PC-3 (cell line): ENCODE results near the gene RABGEF1. TPM values are rescaled to one million over a fixed set of nuclear protein-coding genes. Genes with fewer than 3 reads are reported as not detected.
"Not testable (repeated sequence)": the region's sequence is repeated elsewhere in the genome, so short reads cannot be mapped to it uniquely, and the experiment has no call there.

Source experiments
- ATAC-seq: fragments of 200-7000 bp; cut with Tn5 transposase; 2 replicates; pipeline ENCODE4 v1.9.1; 2020; ENCODE audit warnings: mild to moderate bottlenecking, moderate library complexity
- BruUV-seq: library from RNA; stranded (reverse); fragments of 400-500 nt; replicated peaks from 2 replicates; lab custom pipeline; 2021; lab: Mats Ljungman, UMichigan
- CTCF ChIA-PET: fragments of 300-600 bp; sonication (Branson Sonifier 250); formaldehyde crosslinking; loops from one replicate; lab custom pipeline; 2022; ENCODE audit warnings: antibody characterized with exemption; lab: Charles Lee
- POLR2A ChIA-PET: fragments of 300-600 bp; sonication (Branson Sonifier 250); formaldehyde crosslinking; loops from one replicate; lab custom pipeline; 2022; ENCODE audit warnings: antibody characterized with exemption; ENCODE audit not compliant: unreplicated experiment; lab: Charles Lee
- DNase-seq: peaks from one replicate; pipeline ENCODE4 v3.0.0-alpha.2; 2015
- H2AFZ ChIP-seq: fragments of 300-600 bp; sonication (generic); 2 replicates; pipeline ENCODE4 v1.6.0; 2016; ENCODE audit warnings: antibody characterized with exemption, low read length
- H3F3A ChIP-seq: fragments of 300-600 bp; sonication (generic); one replicate; pipeline ENCODE4 v1.6.0; 2017; ENCODE audit warnings: antibody characterized with exemption, low read length, control low read depth, mild to moderate bottlenecking; ENCODE audit not compliant: unreplicated experiment
- H3K27ac ChIP-seq: fragments of 300-600 bp; sonication (generic); 2 replicates; pipeline ENCODE4 v1.5.1; 2016; ENCODE audit warnings: mild to moderate bottlenecking, low read length
- H3K27me3 ChIP-seq: fragments of 300-600 bp; sonication (generic); 2 replicates; pipeline ENCODE4 v1.6.1; 2016; ENCODE audit warnings: low read length, mixed read lengths
- H3K36me3 ChIP-seq: fragments of 300-600 bp; sonication (generic); 2 replicates; pipeline ENCODE4 v1.6.1; 2016; ENCODE audit warnings: low read depth, mixed run types, low read length, mixed read lengths
- H3K4me1 ChIP-seq: fragments of 300-600 bp; sonication (generic); 2 replicates; pipeline ENCODE4 v1.5.1; 2016; ENCODE audit warnings: low read length; ENCODE audit not compliant: insufficient read depth
- H3K4me2 ChIP-seq: fragments of 300-600 bp; sonication (generic); 2 replicates; pipeline ENCODE4 v1.6.0; 2016; ENCODE audit warnings: low read length
- H3K4me3 ChIP-seq: fragments of 300-600 bp; sonication (generic); 2 replicates; pipeline ENCODE4 v1.5.1; 2016; ENCODE audit warnings: mild to moderate bottlenecking, low read length, mixed read lengths
- H3K79me2 ChIP-seq: fragments of 300-600 bp; sonication (generic); 2 replicates; pipeline ENCODE4 v1.6.1; 2017; ENCODE audit warnings: low read length, mixed read lengths
- H3K9ac ChIP-seq: fragments of 300-600 bp; sonication (generic); 2 replicates; pipeline ENCODE4 v1.6.0; 2016; ENCODE audit warnings: mild to moderate bottlenecking, low read length
- H3K9me2 ChIP-seq: fragments of 300-600 bp; sonication (generic); replicated peaks from 2 replicates; pipeline ENCODE4 v1.6.1; 2016; ENCODE audit warnings: mixed run types, low read length, mixed read lengths
- H3K9me3 ChIP-seq: fragments of 300-600 bp; sonication (generic); 2 replicates; pipeline ENCODE4 v1.6.1; 2016; ENCODE audit warnings: low read length, mixed read lengths
- H4K20me1 ChIP-seq: fragments of 300-600 bp; sonication (generic); 2 replicates; pipeline ENCODE4 v1.6.1; 2016; ENCODE audit warnings: low read length, mixed read lengths
- EZH2 ChIP-seq: fragments of 300-600 bp; sonication (generic); IDR thresholded peaks from one replicate; pipeline ENCODE4 v1.6.1; 2017; ENCODE audit warnings: antibody characterized with exemption, mild to moderate bottlenecking, low read length; ENCODE audit not compliant: unreplicated experiment
- EZH2phosphoT487 ChIP-seq: fragments of 300-600 bp; sonication (generic); IDR thresholded peaks from 2 replicates; pipeline ENCODE4 v1.6.1; 2018; ENCODE audit warnings: mild to moderate bottlenecking, antibody characterized with exemption, low read length, borderline replicate concordance
- intact Hi-C: fragments of 100-400 bp; cut with micrococcal nuclease; formaldehyde crosslinking; loops from 2 replicates; pipeline ENCODE4 v1.9.0; 2023
- total RNA-seq: library from RNA; depleted of rRNA; stranded (reverse); fragments of >200 nt; gene quantifications from 2 replicates; pipeline ENCODE4 v1.2.3, GENCODE V29; 2014
- TF ChIP-seq, protein P1 (sequence below): fragments of 300-600 bp; sonication (generic); conservative IDR thresholded peaks from 2 replicates; pipeline ENCODE4 v1.5.1; 2017; ENCODE audit warnings: antibody characterized with exemption, low read depth, mild to moderate bottlenecking, low read length

RABGEF1 gene
- total RNA-seq, 1 experiment from 2014 or later, result 19.8 TPM

DNA sequence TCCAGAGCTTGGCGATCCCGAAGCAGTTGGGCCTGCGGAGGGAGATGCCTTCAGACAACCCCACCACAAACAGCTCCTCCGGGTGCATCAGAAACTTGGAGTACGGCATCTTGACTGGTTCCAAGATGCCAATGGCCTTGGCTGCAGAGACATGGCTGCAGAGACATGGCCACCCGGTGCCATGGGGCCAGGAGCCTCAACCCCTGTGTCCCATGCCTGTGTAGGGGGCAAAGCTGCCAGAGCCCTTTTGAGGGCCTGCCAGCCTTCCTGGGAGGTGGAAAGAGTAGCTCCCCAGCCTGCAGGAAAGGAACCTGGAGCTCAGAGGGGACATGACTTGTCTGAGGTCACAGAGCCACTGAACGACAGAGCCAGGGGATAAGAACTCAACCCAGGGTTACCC, 83.5 kb downstream of the RABGEF1 start:
- no peaks in the 10 kb centered on the region for H3K4me1 ChIP-seq
- H3K27me3 ChIP-seq, result no peaks in the 10 kb centered on the region
- no TSS peak for BruUV-seq
- no peaks in the 10 kb centered on the region for H3K36me3 ChIP-seq
- ChIA-PET CTCF (no interaction called here), POLR2A (no interaction called here)
- no peak overlapping the region for H3K27ac ChIP-seq
- no peaks in the 10 kb centered on the region for H3K79me2 ChIP-seq
- no peaks in the 10 kb centered on the region for H3K9me3 ChIP-seq
- DNase-seq (no peak), ATAC-seq (no peak)
- H3F3A ChIP-seq, result no peaks in the 10 kb centered on the region
- intact Hi-C loops, result no loop called here
- no peak overlapping the region for H3K4me2 ChIP-seq
- TF ChIP-seq, protein P1, sequence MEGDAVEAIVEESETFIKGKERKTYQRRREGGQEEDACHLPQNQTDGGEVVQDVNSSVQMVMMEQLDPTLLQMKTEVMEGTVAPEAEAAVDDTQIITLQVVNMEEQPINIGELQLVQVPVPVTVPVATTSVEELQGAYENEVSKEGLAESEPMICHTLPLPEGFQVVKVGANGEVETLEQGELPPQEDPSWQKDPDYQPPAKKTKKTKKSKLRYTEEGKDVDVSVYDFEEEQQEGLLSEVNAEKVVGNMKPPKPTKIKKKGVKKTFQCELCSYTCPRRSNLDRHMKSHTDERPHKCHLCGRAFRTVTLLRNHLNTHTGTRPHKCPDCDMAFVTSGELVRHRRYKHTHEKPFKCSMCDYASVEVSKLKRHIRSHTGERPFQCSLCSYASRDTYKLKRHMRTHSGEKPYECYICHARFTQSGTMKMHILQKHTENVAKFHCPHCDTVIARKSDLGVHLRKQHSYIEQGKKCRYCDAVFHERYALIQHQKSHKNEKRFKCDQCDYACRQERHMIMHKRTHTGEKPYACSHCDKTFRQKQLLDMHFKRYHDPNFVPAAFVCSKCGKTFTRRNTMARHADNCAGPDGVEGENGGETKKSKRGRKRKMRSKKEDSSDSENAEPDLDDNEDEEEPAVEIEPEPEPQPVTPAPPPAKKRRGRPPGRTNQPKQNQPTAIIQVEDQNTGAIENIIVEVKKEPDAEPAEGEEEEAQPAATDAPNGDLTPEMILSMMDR, result no peak
- no peaks in the 10 kb centered on the region for H3K9me2 ChIP-seq
- H3K4me3 ChIP-seq, result no peak overlapping the region
- H4K20me1 ChIP-seq, result no peaks in the 10 kb centered on the region
- no peak overlapping the region for H2AFZ ChIP-seq
- H3K9ac ChIP-seq, result no peak overlapping the region

DNA sequence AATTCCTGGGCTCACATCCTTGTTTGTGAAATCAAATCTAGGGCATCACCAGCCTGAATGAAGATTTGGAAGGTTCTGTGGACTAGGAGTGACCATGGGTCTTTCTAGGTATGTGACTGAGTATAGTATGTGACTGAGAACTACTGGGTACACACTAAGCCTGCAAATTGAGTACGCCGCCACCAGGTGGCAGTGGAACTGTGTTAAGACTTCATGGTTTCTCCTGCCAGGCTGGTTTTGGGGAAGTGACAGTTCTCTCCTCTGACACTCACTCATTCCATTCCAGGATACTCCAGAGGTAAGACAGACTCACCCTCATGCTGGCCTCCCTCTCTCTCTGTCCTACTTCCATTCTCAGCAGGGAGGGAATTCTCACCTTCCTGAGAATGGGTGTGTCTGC, 85.0 kb downstream of the RABGEF1 start:
- not testable (repeated sequence) for BruUV-seq

DNA sequence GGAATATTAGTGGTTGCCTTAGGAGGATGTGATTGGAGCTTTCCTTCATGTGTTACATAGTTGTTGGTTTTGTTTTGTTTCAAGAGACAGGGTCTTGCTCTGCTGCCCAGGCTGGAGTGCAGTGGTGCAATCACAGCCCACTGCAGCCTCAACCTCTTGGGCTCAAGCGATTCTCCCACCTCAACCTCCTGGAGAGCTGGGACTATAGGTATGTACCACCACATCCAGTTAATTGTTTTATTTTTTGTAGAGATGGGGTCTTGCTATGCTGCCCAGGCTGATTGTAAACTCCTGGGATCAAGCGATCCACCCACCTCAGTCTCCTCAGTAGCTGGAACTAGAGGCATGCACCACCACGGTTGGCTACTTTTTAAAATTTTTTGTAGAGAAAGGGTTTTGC, 86.1 kb downstream of the RABGEF1 start:
- no peaks in the 10 kb centered on the region for H3K4me1 ChIP-seq
- H3K4me2 ChIP-seq, result no peak overlapping the region
- no peak overlapping the region for H3K4me3 ChIP-seq
- H3K79me2 ChIP-seq, result no peaks in the 10 kb centered on the region
- no TSS peak for BruUV-seq
- no peaks in the 10 kb centered on the region for H3F3A ChIP-seq
- H3K27ac ChIP-seq, result no peak overlapping the region
- ATAC-seq, result no peak
- DNase-seq, result no peak
- ChIA-PET POLR2A (interaction anchor here (0.7 kb wide), 1 partner anchor 18 kb away, joined by 3 read pairs; no protein-coding TSS in a partner anchor), CTCF (no interaction called here)
- H3K27me3 ChIP-seq, result no peaks in the 10 kb centered on the region
- intact Hi-C loops, result no loop called here
- no peaks in the 10 kb centered on the region for H3K36me3 ChIP-seq
- H3K9me2 ChIP-seq, result no peaks in the 10 kb centered on the region
- TF ChIP-seq, protein P1, result no peak
- TF ChIP-seq EZH2, result no peak
- TF ChIP-seq EZH2phosphoT487, result no peak
- no peak overlapping the region for H3K9ac ChIP-seq
- H4K20me1 ChIP-seq, result no peaks in the 10 kb centered on the region
- no peaks in the 10 kb centered on the region for H3K9me3 ChIP-seq
- no peak overlapping the region for H2AFZ ChIP-seq

More for the DNA sequence above, 85.0 kb downstream of the RABGEF1 start:
- H4K20me1 ChIP-seq, H3K4me2 ChIP-seq, H3K79me2 ChIP-seq, H3F3A ChIP-seq, POLR2A ChIA-PET, H3K9ac ChIP-seq, H3K27me3 ChIP-seq, H3K27ac ChIP-seq, H3K4me1 ChIP-seq, intact Hi-C loops, H3K9me2 ChIP-seq, CTCF ChIA-PET, H3K36me3 ChIP-seq, H3K4me3 ChIP-seq, H3K9me3 ChIP-seq, H2AFZ ChIP-seq: not testable (repeated sequence)
- TF ChIP-seq, protein P1, result peak; percentile 58
- DNase-seq, result peak; percentile 74
- ATAC-seq, result peak; percentile 93

DNA sequence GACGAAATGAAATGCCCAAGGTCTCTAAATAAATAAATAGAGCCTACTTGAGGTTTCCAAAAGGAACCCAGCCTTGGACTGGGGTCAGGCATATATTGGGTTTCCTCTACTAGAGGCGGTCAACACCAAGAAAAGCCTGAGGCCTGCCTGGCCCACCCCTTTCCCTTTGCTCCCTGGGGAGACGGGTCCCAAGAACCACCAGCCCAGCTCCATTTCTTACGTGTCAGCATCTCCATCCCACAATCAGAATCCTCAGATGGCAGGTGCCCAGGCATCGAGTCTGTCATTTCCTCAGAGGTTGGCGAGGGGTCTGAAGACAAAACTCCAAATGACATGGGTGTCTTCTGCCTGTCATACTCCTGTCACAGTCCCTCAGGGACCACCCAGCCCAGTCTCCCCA, 90.4 kb downstream of the RABGEF1 start:
- ATAC-seq, H3K27ac ChIP-seq, H3K79me2 ChIP-seq, DNase-seq, intact Hi-C loops, H3K27me3 ChIP-seq, H3K9ac ChIP-seq, CTCF ChIA-PET, H3F3A ChIP-seq, H3K4me3 ChIP-seq, H3K4me2 ChIP-seq, H3K36me3 ChIP-seq, POLR2A ChIA-PET, BruUV-seq, H3K9me3 ChIP-seq, H4K20me1 ChIP-seq, H3K9me2 ChIP-seq, H2AFZ ChIP-seq, H3K4me1 ChIP-seq: not testable (repeated sequence)
